HUES64 (cell line): ENCODE measurements around the gene PDXK.

Experiments used
- H3K27ac ChIP-seq: 2 replicates; pipeline ENCODE4 v1.7.0; 2013; ENCODE audit warnings: low read depth, low read length, inconsistent platforms
- H3K27me3 ChIP-seq: 2 replicates; pipeline ENCODE4 v1.6.1; 2013; ENCODE audit warnings: mild to moderate bottlenecking, low read length; ENCODE audit not compliant: insufficient read depth
- H3K36me3 ChIP-seq: 2 replicates; pipeline ENCODE4 v1.6.1; 2013; ENCODE audit warnings: mild to moderate bottlenecking, low read length; ENCODE audit not compliant: insufficient read depth
- H3K4me1 ChIP-seq: 2 replicates; pipeline ENCODE4 v1.6.1; 2013; ENCODE audit warnings: mild to moderate bottlenecking, low read length, moderate library complexity; ENCODE audit not compliant: insufficient read depth
- H3K4me3 ChIP-seq: 2 replicates; pipeline ENCODE4 v1.5.1; 2013; ENCODE audit warnings: mild to moderate bottlenecking, low read length, moderate library complexity
- H3K9ac ChIP-seq: 2 replicates; pipeline ENCODE4 v1.6.1; 2013; ENCODE audit warnings: mild to moderate bottlenecking, low read depth, low read length
- H3K9me3 ChIP-seq: 2 replicates; pipeline ENCODE4 v1.6.1; 2013; ENCODE audit warnings: low read depth, low read length; ENCODE audit not compliant: insufficient read depth
- WGBS: fragments of 150-250, 120-280 bp; methylation state at CpG from one replicate; pipeline ENCODE4 v1.1.7; 2013; ENCODE audit warnings: missing lambda C conversion rate; 5-methylcytosine and 5-hydroxymethylcytosine counted together

The PDXK gene

DNA sequence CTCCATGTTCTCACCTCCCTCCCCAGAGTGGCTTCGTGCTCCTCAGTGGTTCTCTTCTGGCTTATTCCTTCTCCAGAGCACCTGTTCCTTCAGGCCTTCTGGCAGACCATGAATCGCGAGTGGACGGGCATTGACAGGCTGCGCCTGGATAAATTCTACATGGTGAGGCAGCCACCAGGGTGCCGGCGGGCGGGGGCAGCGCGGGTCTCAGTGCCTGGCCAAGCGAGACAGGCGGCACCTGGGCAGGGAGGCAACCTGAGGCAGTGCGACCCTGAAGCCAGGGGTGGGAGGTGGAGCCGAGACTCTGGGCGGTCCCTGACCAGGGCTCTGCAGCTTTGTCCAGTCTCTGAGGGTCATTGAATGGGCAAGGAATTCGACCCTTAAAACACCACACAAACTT is 74.3 kb downstream of the PDXK start:
- Histone ChIP-seq H3K4me1 (peaks cover 10% of the 10 kb centered on the region; the same call in 1 of the 2 replicates), H3K27ac (no peak overlapping the region), H3K27me3 (no peaks in the 10 kb centered on the region), H3K9ac (no peak overlapping the region), H3K4me3 (no peak overlapping the region), H3K36me3 (peaks cover 76% of the 10 kb centered on the region), H3K9me3 (no peaks in the 10 kb centered on the region)
- WGBS, result 96% methylated on average over 16 of the region's 16 CpGs

- H3K27ac ChIP-seq, result no peak overlapping the region
- H3K4me3 ChIP-seq, result no peak overlapping the region
- H3K36me3 ChIP-seq, result peaks cover 87% of the 10 kb centered on the region
- peaks cover 10% of the 10 kb centered on the region; the same call in 1 of the 2 replicates for H3K4me1 ChIP-seq
- no peaks in the 10 kb centered on the region for H3K9me3 ChIP-seq
- 87% methylated on average over 12 of the region's 12 CpGs for WGBS
- H3K27me3 ChIP-seq, result no peaks in the 10 kb centered on the region
- H3K9ac ChIP-seq, result no peak overlapping the region
Measured at GRCh38 chr21:43794311-43794710, 75.4 kb downstream of the PDXK start.

GRCh38 chr21:43794857-43795256 is 75.9 kb downstream of the PDXK start:
- no peaks in the 10 kb centered on the region for H3K9me3 ChIP-seq
- H3K4me3 ChIP-seq, result no peak overlapping the region
- WGBS, result 92% methylated on average over 14 of the region's 14 CpGs
- H3K27ac ChIP-seq, result no peak overlapping the region
- peaks cover 92% of the 10 kb centered on the region for H3K36me3 ChIP-seq
- H3K27me3 ChIP-seq, result no peaks in the 10 kb centered on the region
- H3K9ac ChIP-seq, result no peak overlapping the region
- H3K4me1 ChIP-seq, result peaks cover 10% of the 10 kb centered on the region; the same call in 1 of the 2 replicates

DNA sequence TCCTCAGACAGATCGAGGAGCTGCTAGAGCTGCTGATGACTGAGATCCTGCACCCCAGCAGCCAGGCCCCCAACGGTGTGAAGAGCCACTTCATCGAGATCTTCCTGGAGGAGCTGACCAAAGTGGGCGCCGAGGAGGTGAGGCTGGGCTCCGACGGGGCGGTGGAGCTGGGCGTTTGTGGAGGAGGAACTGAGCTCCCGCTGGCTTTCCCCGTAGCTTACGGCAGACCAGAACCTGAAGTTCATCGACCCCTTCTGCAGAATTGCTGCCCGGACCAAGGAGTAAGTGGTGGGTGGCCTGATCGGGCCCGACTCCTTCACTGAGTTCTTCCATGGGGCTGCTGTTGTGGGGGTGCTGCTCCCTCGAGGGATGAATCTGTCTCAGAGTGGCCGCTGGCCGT is 78.5 kb downstream of the PDXK start:
- Histone ChIP-seq H3K36me3 (peaks cover 100% of the 10 kb centered on the region), H3K9ac (no peak overlapping the region), H3K4me1 (no peaks in the 10 kb centered on the region), H3K4me3 (no peak overlapping the region), H3K27ac (no peak overlapping the region), H3K27me3 (no peaks in the 10 kb centered on the region), H3K9me3 (no peaks in the 10 kb centered on the region)
- WGBS, result 95% methylated on average over 19 of the region's 19 CpGs

DNA sequence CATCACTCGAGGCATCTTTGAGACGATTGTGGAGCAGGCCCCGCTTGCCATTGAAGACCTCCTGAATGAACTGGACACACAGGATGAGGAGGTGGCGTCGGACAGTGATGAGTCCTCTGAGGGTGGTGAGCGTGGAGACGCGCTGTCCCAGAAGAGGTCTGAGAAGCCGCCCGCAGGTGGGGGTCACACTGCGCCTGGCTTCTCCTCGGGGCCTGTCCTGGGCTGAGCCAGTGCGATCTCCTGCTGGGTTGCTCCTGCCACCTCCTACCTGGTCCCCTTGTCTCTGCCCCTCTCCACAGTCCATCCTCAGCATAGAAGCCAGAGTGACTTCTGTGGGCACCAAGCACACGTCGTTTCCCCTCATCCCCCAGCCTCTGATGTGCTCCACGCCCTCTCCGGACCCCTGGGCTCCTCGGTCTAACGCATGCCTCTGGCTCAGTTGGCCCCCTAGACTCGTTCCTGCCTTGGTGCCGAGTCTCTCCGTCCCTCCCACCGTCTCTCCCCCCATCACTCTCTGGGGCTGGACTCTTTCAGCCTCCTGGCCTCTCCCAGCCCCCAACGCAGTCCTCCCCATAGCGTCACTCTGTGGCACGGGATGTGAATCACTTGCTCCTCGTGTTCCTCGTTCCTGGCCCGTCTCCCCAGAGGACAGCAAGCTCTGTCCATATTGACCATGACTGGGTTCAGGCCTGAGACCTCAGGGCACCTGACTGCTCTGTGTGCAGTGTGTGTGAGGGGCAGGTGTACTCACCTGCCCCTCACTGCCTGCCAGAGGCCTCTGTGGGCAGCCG is 79.2 kb downstream of the PDXK start:
- H3K27me3 ChIP-seq, result no peaks in the 10 kb centered on the region
- no peak overlapping the region for H3K4me3 ChIP-seq
- H3K4me1 ChIP-seq, result no peaks in the 10 kb centered on the region
- H3K36me3 ChIP-seq, result peaks cover 100% of the 10 kb centered on the region
- no peaks in the 10 kb centered on the region for H3K9me3 ChIP-seq
- no peak overlapping the region for H3K27ac ChIP-seq
- H3K9ac ChIP-seq, result no peak overlapping the region
- 96% methylated on average over 30 of the region's 30 CpGs for WGBS

DNA sequence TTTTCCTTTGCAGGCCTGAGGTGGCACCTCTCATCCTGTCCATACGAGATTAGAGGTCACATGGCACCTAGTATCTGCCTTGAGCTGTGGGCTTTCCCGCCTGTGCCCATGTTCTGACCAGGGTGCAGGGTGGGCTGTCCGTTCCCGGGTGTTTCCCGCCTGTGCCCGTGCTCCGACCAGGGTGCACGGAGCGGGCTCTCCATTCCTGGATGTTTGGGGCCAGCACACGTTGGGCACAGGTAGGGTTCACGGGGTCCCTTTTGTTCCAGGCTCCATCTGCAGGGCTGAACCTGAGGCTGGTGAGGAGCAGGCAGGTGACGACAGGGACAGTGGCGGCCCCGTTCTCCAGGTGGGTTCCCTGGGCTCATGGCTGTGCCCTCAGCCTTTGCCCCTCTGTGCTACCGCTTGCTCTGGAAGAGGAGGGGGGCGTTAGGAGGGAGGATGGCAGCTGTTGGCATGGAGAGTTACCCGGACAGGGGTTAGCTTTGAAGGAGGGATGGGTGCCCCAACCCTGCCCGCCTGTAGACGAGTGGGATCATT is 80.4 kb downstream of the PDXK start:
- Histone ChIP-seq H3K36me3 (peaks cover 99% of the 10 kb centered on the region), H3K4me1 (no peaks in the 10 kb centered on the region)
- 94% methylated on average over 19 of the region's 19 CpGs for WGBS

DNA sequence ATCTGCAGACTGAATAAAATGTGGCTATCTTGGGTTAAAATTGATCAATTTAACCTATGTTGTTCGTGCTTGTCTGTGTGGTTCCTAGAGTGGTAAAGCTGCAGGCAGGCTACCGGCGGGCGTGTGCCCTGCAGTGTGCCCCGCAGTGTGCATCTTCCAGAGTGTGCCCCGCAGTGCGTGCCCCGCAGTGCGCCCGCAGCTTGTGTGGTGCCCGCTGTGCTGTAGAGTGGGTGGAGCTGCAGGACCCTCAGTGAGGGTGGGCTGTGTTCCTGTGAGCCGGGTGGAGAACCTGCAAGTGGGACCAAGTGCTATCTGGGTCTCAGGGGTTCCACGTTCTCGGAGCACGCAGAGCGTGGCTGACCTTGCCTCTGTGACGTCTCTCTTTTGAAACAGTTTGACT is 81.2 kb downstream of the PDXK start:
- Histone ChIP-seq H3K4me1 (no peaks in the 10 kb centered on the region), H3K9ac (no peak overlapping the region), H3K36me3 (peaks cover 92% of the 10 kb centered on the region), H3K27me3 (no peaks in the 10 kb centered on the region), H3K4me3 (no peak overlapping the region), H3K9me3 (no peaks in the 10 kb centered on the region), H3K27ac (no peak overlapping the region)
- 96% methylated on average over 17 of the region's 17 CpGs for WGBS

More for the DNA sequence above, 80.4 kb downstream of the PDXK start:
- no peak overlapping the region for H3K9ac ChIP-seq
- H3K4me3 ChIP-seq, result no peak overlapping the region
- no peaks in the 10 kb centered on the region for H3K9me3 ChIP-seq
- H3K27ac ChIP-seq, result no peak overlapping the region
- H3K27me3 ChIP-seq, result no peaks in the 10 kb centered on the region

GRCh38 chr21:43800566-43800965 is 81.6 kb downstream of the PDXK start:
- Histone ChIP-seq H3K4me1 (no peaks in the 10 kb centered on the region), H3K27ac (no peak overlapping the region), H3K36me3 (peaks cover 92% of the 10 kb centered on the region), H3K9ac (no peak overlapping the region), H3K4me3 (no peak overlapping the region), H3K9me3 (no peaks in the 10 kb centered on the region), H3K27me3 (no peaks in the 10 kb centered on the region)
- WGBS, result 94% methylated on average over 14 of the region's 14 CpGs

GRCh38 chr21:43801006-43801783 is 82.3 kb downstream of the PDXK start:
- Histone ChIP-seq H3K4me1 (no peaks in the 10 kb centered on the region), H3K9me3 (no peaks in the 10 kb centered on the region), H3K9ac (no peak overlapping the region), H3K4me3 (no peak overlapping the region), H3K36me3 (peaks cover 92% of the 10 kb centered on the region), H3K27me3 (no peaks in the 10 kb centered on the region), H3K27ac (no peak overlapping the region)
- 95% methylated on average over 42 of the region's 42 CpGs for WGBS

DNA sequence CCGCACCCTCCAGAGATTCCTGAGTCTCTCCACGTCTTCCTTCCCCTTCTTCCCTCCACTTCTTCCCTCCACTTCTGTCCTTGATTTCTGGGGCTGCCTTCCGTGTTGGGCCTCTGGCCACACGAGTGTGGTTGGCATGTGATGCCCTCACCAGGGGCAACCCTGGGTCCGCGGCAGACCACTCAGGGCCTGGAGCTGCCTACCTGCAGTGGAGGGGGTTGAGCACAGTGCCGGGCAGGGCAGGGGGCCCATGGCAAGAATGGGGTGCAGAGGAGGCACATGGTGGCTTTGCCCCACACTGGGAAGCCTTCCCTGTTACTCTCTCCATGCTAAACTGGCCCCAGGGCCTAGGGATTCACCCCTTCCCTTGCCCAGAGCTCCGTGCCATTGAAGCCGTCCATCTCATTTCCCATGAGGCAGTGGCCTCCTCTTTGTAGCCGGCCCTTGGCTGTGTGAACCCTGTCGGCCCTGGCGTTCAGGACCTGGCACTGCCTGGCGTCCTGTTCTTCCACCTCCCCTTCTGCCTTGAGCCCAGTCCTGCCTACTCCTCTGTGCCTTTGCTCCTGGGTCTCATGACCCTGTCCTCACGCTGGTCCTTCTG is 83.9 kb downstream of the PDXK start:
- Histone ChIP-seq H3K27me3 (no peaks in the 10 kb centered on the region), H3K27ac (no peak overlapping the region), H3K4me1 (no peaks in the 10 kb centered on the region), H3K36me3 (peaks cover 78% of the 10 kb centered on the region), H3K9me3 (no peaks in the 10 kb centered on the region), H3K9ac (no peak overlapping the region), H3K4me3 (no peak overlapping the region)
- WGBS, result 94% methylated on average over 14 of the region's 14 CpGs
